Right renal pelvis (tissue), 4 donors: ENCODE data around the gene RIPOR1. TPM values are rescaled to one million over a fixed set of nuclear protein-coding genes. Genes with fewer than 3 reads are reported as not detected.

Experiments
- DNase-seq, 4 donors: peaks; one replicate each; pipeline ENCODE4 v3.0.0-alpha.2; 2013; ENCODE audit warnings: low read depth in 4 of 4, low spot score in 3 of 4, missing footprints in 1 of 4
- polyA plus RNA-seq, 4 donors: library from polyadenylated mRNA; unstranded; fragments of 120-200 nt; gene quantifications; one replicate each; pipeline ENCODE4 v1.2.1, GENCODE V29; 2013; ENCODE audit not compliant: insufficient read length in 4 of 4

Gene RIPOR1
- polyA plus RNA-seq, 4 donors: 110 to 137 (median 117) TPM

- no peak for DNase-seq
Measured at GRCh38 chr16:67549936-67550335, 21.3 kb downstream of the RIPOR1 start.

- no peak for DNase-seq
Measured at GRCh38 chr16:67551091-67551490, 22.5 kb downstream of the RIPOR1 start.

GRCh38 chr16:67551972-67552371 lies 23.3 kb downstream of the RIPOR1 start:
- no peak for DNase-seq

- DNase-seq: no peak
Measured at GRCh38 chr16:67552476-67552875, 23.8 kb downstream of the RIPOR1 start.

GRCh38 chr16:67555795-67556212 lies 27.2 kb downstream of the RIPOR1 start:
- no peak for DNase-seq

- no peak for DNase-seq
Measured at GRCh38 chr16:67558859-67559258, 30.2 kb downstream of the RIPOR1 start.

GRCh38 chr16:67560827-67561342 lies 32.3 kb downstream of the RIPOR1 start:
- DNase-seq: no peak

- no peak for DNase-seq
Measured at GRCh38 chr16:67561501-67561823, 32.8 kb downstream of the RIPOR1 start.

GRCh38 chr16:67561824-67562525 lies 33.3 kb downstream of the RIPOR1 start:
- DNase-seq: peak; percentile 89 to 92 (median 91)

GRCh38 chr16:67562526-67562917 lies 33.9 kb downstream of the RIPOR1 start, which contains the start of gene CTCF:
TSS of gene CTCF (plus strand) at chr16:67562526. CDS start at chr16:67610833, 48,307 bp downstream.
- peak in 3 of 4 donors; percentile 60 to 68 (median 68) for DNase-seq

GRCh38 chr16:67562918-67563707 lies 34.5 kb downstream of the RIPOR1 start:
- peak in 2 of 4 donors; percentile 32 to 70 for DNase-seq

- peak; percentile 20 to 33 (median 32) for DNase-seq
Measured at GRCh38 chr16:67563708-67564468, 35.3 kb downstream of the RIPOR1 start.

- DNase-seq: no peak
Measured at GRCh38 chr16:67565470-67566100, 37.0 kb downstream of the RIPOR1 start.

GRCh38 chr16:67571464-67571863 lies 42.8 kb downstream of the RIPOR1 start:
- DNase-seq: no peak

GRCh38 chr16:67571981-67572431 lies 43.4 kb downstream of the RIPOR1 start:
- DNase-seq: no peak

- DNase-seq: no peak
Measured at GRCh38 chr16:67579686-67580085, 51.1 kb downstream of the RIPOR1 start.

GRCh38 chr16:67580202-67580601 lies 51.6 kb downstream of the RIPOR1 start:
- DNase-seq: no peak

- DNase-seq: no peak
Measured at GRCh38 chr16:67593288-67593687, 64.7 kb downstream of the RIPOR1 start.

GRCh38 chr16:67593701-67594100 lies 65.1 kb downstream of the RIPOR1 start:
- DNase-seq: no peak

- DNase-seq: no peak
Measured at GRCh38 chr16:67594256-67594915, 65.8 kb downstream of the RIPOR1 start.
